CD14-positive monocyte (primary cell): ENCODE results near the gene EFCAB10. TPM values are rescaled to one million over a fixed set of nuclear protein-coding genes. Genes with fewer than 3 reads are reported as not detected.

Experiments used
- DNase-seq, 3 donors: peaks; one replicate each; pipeline ENCODE4 v3.0.0-alpha.2; 2011 to 2022
- H2AFZ ChIP-seq: 2 replicates; pipeline ENCODE4 v1.6.0; 2012; ENCODE audit warnings: mild to moderate bottlenecking, low read depth, low read length, inconsistent platforms; ENCODE audit not compliant: insufficient read depth, poor library complexity, severe bottlenecking
- H3K27ac ChIP-seq, 2 donors: 1 replicate in 1 of 2; 2 replicates in 1 of 2; pipeline ENCODE4 v1.5.1; 2012 to 2013; ENCODE audit warnings: low read length in 2 of 2, control low read depth in 1 of 2, inconsistent platforms in 1 of 2, low read depth in 1 of 2, mild to moderate bottlenecking in 1 of 2
- H3K27me3 ChIP-seq, 2 donors: one replicate each; pipeline versions ENCODE4 v1.6.0 to v1.6.1; 2011 to 2013; ENCODE audit warnings: low read length in 2 of 2; ENCODE audit not compliant: control insufficient read depth in 2 of 2, insufficient read depth in 2 of 2
- H3K36me3 ChIP-seq, 2 donors: replicated peaks in 1 of 2; 1 replicate in 1 of 2; 2 replicates in 1 of 2; pipeline versions ENCODE4 v1.5.1 to v1.6.1; 2012 to 2013; ENCODE audit warnings: low read length in 2 of 2, control low read depth in 1 of 2, inconsistent platforms in 1 of 2, mild to moderate bottlenecking in 1 of 2; ENCODE audit not compliant: insufficient read depth in 2 of 2, control insufficient read depth in 1 of 2
- H3K4me1 ChIP-seq, 2 donors: 1 replicate in 1 of 2; 2 replicates in 1 of 2; pipeline versions ENCODE4 v1.5.1 to v1.6.1; 2012 to 2013; ENCODE audit warnings: low read length in 2 of 2, control low read depth in 1 of 2, inconsistent platforms in 1 of 2, mild to moderate bottlenecking in 1 of 2, moderate library complexity in 1 of 2; ENCODE audit not compliant: insufficient read depth in 2 of 2, control insufficient read depth in 1 of 2
- H3K4me2 ChIP-seq: replicated peaks from 2 replicates; pipeline ENCODE3; 2012; ENCODE audit warnings: low read length, moderate library complexity, mild to moderate bottlenecking; ENCODE audit not compliant: poor library complexity, severe bottlenecking; ENCODE audit errors: extremely low read depth
- H3K4me3 ChIP-seq, 3 experiments: fragments of 200-600 bp in 1 of 3; sonication (generic) in 1 of 3; replicated peaks in 1 of 3; 1 replicate in 2 of 3; 2 replicates in 1 of 3; pipeline ENCODE4 v1.5.1; 2011 to 2013; ENCODE audit warnings: low read length in 3 of 3, mild to moderate bottlenecking in 3 of 3, control low read depth in 2 of 3, low read depth in 2 of 3, inconsistent platforms in 1 of 3, moderate library complexity in 1 of 3
- H3K79me2 ChIP-seq: 2 replicates; pipeline ENCODE4 v1.6.0; 2012; ENCODE audit warnings: mild to moderate bottlenecking, control low read depth, inconsistent platforms, low read length, moderate library complexity; ENCODE audit not compliant: insufficient read depth
- H3K9ac ChIP-seq: 2 replicates; pipeline ENCODE4 v1.6.0; 2017; ENCODE audit warnings: low read length, mild to moderate bottlenecking; ENCODE audit not compliant: insufficient read depth, poor library complexity, severe bottlenecking
- H3K9me3 ChIP-seq, 2 donors: replicated peaks in 1 of 2; 1 replicate in 1 of 2; 2 replicates in 1 of 2; pipeline versions ENCODE4 v1.5.1 to v1.6.1; 2012 to 2013; ENCODE audit warnings: low read length in 2 of 2, control low read depth in 1 of 2; ENCODE audit not compliant: control insufficient read depth in 1 of 2, insufficient read depth in 1 of 2
- H4K20me1 ChIP-seq: 2 replicates; pipeline ENCODE4 v1.6.0; 2012; ENCODE audit warnings: mild to moderate bottlenecking, low read length, control low read depth, moderate library complexity; ENCODE audit not compliant: insufficient read depth
- H3K27ac Mint-ChIP-seq, 7 donors: one replicate each; pipeline ENCODE4 v1.8.0; 2020; ENCODE audit warnings: mild to moderate bottlenecking in 7 of 7, mixed read lengths in 7 of 7, moderate library complexity in 6 of 7, inconsistent platforms in 2 of 7
- H3K27me3 Mint-ChIP-seq, 3 donors: one replicate each; pipeline ENCODE4 v1.8.0; 2021 to 2022; ENCODE audit warnings: low read depth in 3 of 3, mild to moderate bottlenecking in 3 of 3, mixed read lengths in 3 of 3, moderate library complexity in 3 of 3, inconsistent platforms in 1 of 3
- H3K36me3 Mint-ChIP-seq, 2 donors: one replicate each; pipeline ENCODE4 v1.8.0; 2020; ENCODE audit warnings: mixed read lengths in 2 of 2, inconsistent platforms in 1 of 2, mild to moderate bottlenecking in 1 of 2
- H3K4me1 Mint-ChIP-seq: one replicate; pipeline ENCODE4 v1.8.0; 2020; ENCODE audit warnings: mild to moderate bottlenecking, mixed read lengths
- H3K4me3 Mint-ChIP-seq, 2 donors: one replicate each; pipeline ENCODE4 v1.8.0; 2020; ENCODE audit warnings: mild to moderate bottlenecking in 2 of 2, mixed read lengths in 2 of 2, moderate library complexity in 1 of 2
- H3K9me3 Mint-ChIP-seq, 7 donors: one replicate each; pipeline ENCODE4 v1.8.0; 2020 to 2022; ENCODE audit warnings: mixed read lengths in 7 of 7, mild to moderate bottlenecking in 6 of 7, moderate library complexity in 6 of 7, inconsistent platforms in 2 of 7
- CTCF ChIP-seq: fragments of 200-600 bp; IDR thresholded peaks from one replicate; pipeline ENCODE4 v1.8.0; 2022; ENCODE audit warnings: antibody characterized with exemption, mild to moderate bottlenecking
- WGBS: methylation state at CpG from one replicate; pipeline ENCODE4 v1.1.5; 2013; ENCODE audit warnings: missing lambda C conversion rate; ENCODE audit not compliant: insufficient coverage; 5-methylcytosine and 5-hydroxymethylcytosine counted together
- intact Hi-C, 2 donors: fragments of 100-400 bp; cut with micrococcal nuclease; formaldehyde crosslinking; loops; one replicate each; pipeline versions ENCODE4 v1.15.0 to v1.15.1; 2023
- polyA plus RNA-seq, 3 donors: library from polyadenylated mRNA; depleted of rRNA in 1 of 3; unstranded in 2 of 3; stranded (reverse) in 1 of 3; fragments of 300-500 nt in 2 of 3; fragments of >200 nt in 1 of 3; fragmentation: Illumina TruSeq in 2 of 3; gene quantifications; 1 replicate in 2 of 3; 2 replicates in 1 of 3; pipeline ENCODE4 v1.2.3, GENCODE V29; 2012 to 2021

Gene EFCAB10
- polyA plus RNA-seq, 3 donors: not detected

GRCh38 chr7:105623906-105624305 lies 42.6 kb upstream of the EFCAB10 start:
- peak overlapping the region in 1 of 7 donors; percentile 59 for H3K27ac Mint-ChIP-seq
- peaks cover 67 to 90% of the 10 kb centered on the region in 2 donors for H3K36me3 Mint-ChIP-seq
- no peak overlapping the region for H3K4me3 Mint-ChIP-seq

GRCh38 chr7:105623378-105623777 lies 42.1 kb upstream of the EFCAB10 start:
- intact Hi-C loops: no loop called here
- Mint-ChIP-seq H3K9me3 (peaks cover 0 to 6% (median 0%) of the 10 kb centered on the region in 7 donors), H3K4me3 (no peak overlapping the region), H3K4me1 (no peaks in the 10 kb centered on the region), H3K27me3 (peaks cover 0 to 2% (median 1%) of the 10 kb centered on the region in 3 donors), H3K27ac (peak overlapping the region in 1 of 7 donors; percentile 7), H3K36me3 (peaks cover 70 to 92% of the 10 kb centered on the region in 2 donors)
- Histone ChIP-seq H4K20me1 (no peaks in the 10 kb centered on the region), H3K36me3 (peaks cover 80 to 97% of the 10 kb centered on the region in 2 donors), H3K9ac (no peak overlapping the region), H3K79me2 (no peaks in the 10 kb centered on the region), H3K4me3 (no peak overlapping the region), H3K27ac (no peak overlapping the region), H2AFZ (no peak overlapping the region), H3K9me3 (no peaks in the 10 kb centered on the region), H3K4me1 (no peaks in the 10 kb centered on the region), H3K27me3 (no peaks in the 10 kb centered on the region), H3K4me2 (no peak overlapping the region)
- 89% methylated on average over 5 of the region's 5 CpGs for WGBS
- TF ChIP-seq CTCF: no peak
- DNase-seq: no peak

More at GRCh38 chr7:105623906-105624305, 42.6 kb upstream of the EFCAB10 start:
- Histone ChIP-seq H3K27me3 (no peaks in the 10 kb centered on the region), H4K20me1 (no peaks in the 10 kb centered on the region), H3K9ac (no peak overlapping the region), H3K36me3 (peaks cover 77 to 95% of the 10 kb centered on the region in 2 donors), H3K4me3 (no peak overlapping the region), H3K79me2 (no peaks in the 10 kb centered on the region), H3K27ac (no peak overlapping the region), H3K4me1 (no peaks in the 10 kb centered on the region), H3K4me2 (no peak overlapping the region), H2AFZ (no peak overlapping the region), H3K9me3 (no peaks in the 10 kb centered on the region)
- intact Hi-C loops: no loop called here
- no peak for TF ChIP-seq CTCF
- Mint-ChIP-seq H3K9me3 (peaks cover 0 to 6% (median 0%) of the 10 kb centered on the region in 7 donors), H3K4me1 (no peaks in the 10 kb centered on the region), H3K27me3 (peaks cover 0 to 2% (median 1%) of the 10 kb centered on the region in 3 donors)
- DNase-seq: no peak
- 100% methylated on average over 10 of the region's 15 CpGs for WGBS
